DND-41 (cell line): ENCODE measurements around the gene HOOK1.

Experiments
- CTCF ChIP-seq: IDR thresholded peaks from 2 replicates; pipeline ENCODE4 v1.5.1; 2012; ENCODE audit warnings: borderline replicate concordance, low read length, moderate library complexity, mild to moderate bottlenecking; ENCODE audit not compliant: poor library complexity, severe bottlenecking; ENCODE audit errors: extremely low read depth
- EZH2 ChIP-seq: IDR thresholded peaks from 3 replicates; pipeline ENCODE4 v1.6.1; 2012; ENCODE audit warnings: borderline replicate concordance, low read depth, mild to moderate bottlenecking, moderate library complexity, low read length, inconsistent platforms; ENCODE audit not compliant: severe bottlenecking

- TF ChIP-seq EZH2 (no peak), CTCF (no peak)
Observed at GRCh38 chr1:59917026-59917784, 102.5 kb downstream of the HOOK1 start.
